Activated CD8-positive, alpha-beta memory T cell treated with anti-CD3 and anti-CD28 coated beads for 1 hour (primary cell): ENCODE data around the gene KRT17.
A peak's percentile ranks its signal among the peaks of the same experiment; 100 is the strongest.
"Not testable (repeated sequence)": the region's sequence is repeated elsewhere in the genome, so short reads cannot be mapped to it uniquely, and the experiment has no call there.

Experiments used
- DNase-seq, 2 donors: peaks; one replicate each; pipeline ENCODE4 v3.0.0-alpha.2; 2020; ENCODE audit warnings: low read depth in 1 of 2; ENCODE audit errors: extremely low read depth in 1 of 2

The KRT17 gene

GRCh38 chr17:41654678-41655607, 30.6 kb upstream of the KRT17 start:
- no peak for DNase-seq

- no peak for DNase-seq
Measured at GRCh38 chr17:41653892-41654677, 29.7 kb upstream of the KRT17 start.

- DNase-seq, result no peak
Measured at GRCh38 chr17:41653421-41653820, 29.0 kb upstream of the KRT17 start.

- no peak for DNase-seq
Measured at GRCh38 chr17:41652461-41652970, 28.1 kb upstream of the KRT17 start.

- no peak for DNase-seq
Measured at GRCh38 chr17:41651625-41652460, 27.5 kb upstream of the KRT17 start.

GRCh38 chr17:41650794-41651624, 26.6 kb upstream of the KRT17 start:
- no peak for DNase-seq

- DNase-seq, result no peak
Measured at GRCh38 chr17:41649923-41650519, 25.6 kb upstream of the KRT17 start.

GRCh38 chr17:41648411-41649195, 24.2 kb upstream of the KRT17 start:
- DNase-seq, result peak; percentile 60 to 78

- DNase-seq, result peak; percentile 67 to 85
Measured at GRCh38 chr17:41647940-41648410, 23.6 kb upstream of the KRT17 start.

GRCh38 chr17:41647038-41647813, 22.9 kb upstream of the KRT17 start:
- no peak for DNase-seq

- DNase-seq, result no peak
Measured at GRCh38 chr17:41642252-41643156, 18.1 kb upstream of the KRT17 start.

GRCh38 chr17:41640596-41640995, 16.2 kb upstream of the KRT17 start:
- DNase-seq, result not testable (repeated sequence)

- no peak for DNase-seq
Measured at GRCh38 chr17:41639492-41640473, 15.4 kb upstream of the KRT17 start.

- no peak for DNase-seq
Measured at GRCh38 chr17:41638941-41639340, 14.6 kb upstream of the KRT17 start.

GRCh38 chr17:41638194-41638593, 13.8 kb upstream of the KRT17 start:
- no peak for DNase-seq

GRCh38 chr17:41636652-41637051, 12.3 kb upstream of the KRT17 start:
- no peak for DNase-seq
